Right renal cortex interstitium (tissue), 3 donors: ENCODE results near the gene FAM222B. TPM values are rescaled to one million over a fixed set of nuclear protein-coding genes. Genes with fewer than 3 reads are reported as not detected.
"Not testable (repeated sequence)": the region's sequence is repeated elsewhere in the genome, so short reads cannot be mapped to it uniquely, and the experiment has no call there.

Experiments used
- DNase-seq, 3 donors: peaks; one replicate each; pipeline ENCODE4 v3.0.0-alpha.2; 2013; ENCODE audit warnings: low read depth in 3 of 3, low spot score in 2 of 3
- polyA plus RNA-seq, 3 donors: library from polyadenylated mRNA; unstranded; fragments of 120-200 nt; gene quantifications; one replicate each; pipeline ENCODE4 v1.2.1, GENCODE V29; 2013; ENCODE audit not compliant: insufficient read length in 3 of 3

The FAM222B gene, protein sequence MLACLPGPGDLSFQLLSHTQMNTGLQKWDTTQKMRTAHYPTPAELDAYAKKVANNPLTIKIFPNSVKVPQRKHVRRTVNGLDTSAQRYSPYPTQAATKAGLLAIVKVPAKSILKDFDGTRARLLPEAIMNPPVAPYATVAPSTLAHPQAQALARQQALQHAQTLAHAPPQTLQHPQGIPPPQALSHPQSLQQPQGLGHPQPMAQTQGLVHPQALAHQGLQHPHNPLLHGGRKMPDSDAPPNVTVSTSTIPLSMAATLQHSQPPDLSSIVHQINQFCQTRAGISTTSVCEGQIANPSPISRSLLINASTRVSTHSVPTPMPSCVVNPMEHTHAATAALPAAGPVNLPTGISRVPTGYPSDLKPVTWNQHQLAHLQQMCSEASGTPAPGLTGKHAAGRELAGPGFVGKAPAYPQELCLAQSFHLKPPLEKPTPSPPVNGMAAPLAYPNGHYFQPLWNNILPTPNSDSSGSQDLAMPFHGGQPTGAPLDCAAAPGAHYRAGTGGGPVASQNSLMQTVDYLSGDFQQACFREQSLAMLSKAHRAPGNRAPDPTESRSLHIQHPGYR
- polyA plus RNA-seq = 10 to 100 TPM; 19.7 to 20.0 (median 19.9) TPM

DNA sequence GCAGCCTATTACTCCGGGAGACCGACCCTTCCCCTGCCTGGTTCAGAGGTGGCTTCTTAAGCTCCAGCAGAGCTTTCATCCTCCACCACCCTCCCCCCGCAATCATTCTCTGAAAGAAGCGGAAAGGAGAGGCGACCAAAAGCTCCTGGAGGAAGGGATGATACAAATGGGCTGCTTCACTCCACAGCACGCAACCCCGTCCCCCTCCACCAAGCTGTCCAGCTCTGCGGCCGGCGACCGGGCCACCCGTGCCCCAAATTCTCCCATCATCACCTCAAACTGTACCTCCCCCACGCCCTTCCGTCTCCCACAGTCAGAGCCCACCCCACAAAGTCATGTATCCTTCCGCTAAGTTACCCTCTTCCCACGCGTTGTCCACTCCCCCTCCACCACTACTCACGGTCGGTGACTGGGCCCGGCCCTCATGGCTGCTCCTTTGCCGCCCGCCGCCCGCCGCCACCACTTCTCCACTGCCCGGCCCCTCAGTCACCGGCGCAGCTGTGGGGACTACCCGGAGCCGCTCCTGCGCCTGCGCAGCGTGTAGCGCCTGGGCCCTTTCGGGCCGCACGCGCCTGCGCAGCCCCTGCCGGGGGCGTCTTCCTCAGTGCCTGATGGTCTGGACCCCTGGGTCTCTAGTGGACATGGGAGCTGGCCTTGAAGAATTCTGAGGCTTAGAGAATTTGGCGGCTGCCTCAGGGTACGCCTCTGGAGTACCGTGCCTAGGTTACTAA is at the start of gene FAM222B:
FAM222B (minus strand) TSS at position 509 of the 731 bp plus-strand sequence. CDS start 76,123 bp downstream, outside the sequence.
- peak; percentile 73 to 81 (median 75) for DNase-seq

DNA sequence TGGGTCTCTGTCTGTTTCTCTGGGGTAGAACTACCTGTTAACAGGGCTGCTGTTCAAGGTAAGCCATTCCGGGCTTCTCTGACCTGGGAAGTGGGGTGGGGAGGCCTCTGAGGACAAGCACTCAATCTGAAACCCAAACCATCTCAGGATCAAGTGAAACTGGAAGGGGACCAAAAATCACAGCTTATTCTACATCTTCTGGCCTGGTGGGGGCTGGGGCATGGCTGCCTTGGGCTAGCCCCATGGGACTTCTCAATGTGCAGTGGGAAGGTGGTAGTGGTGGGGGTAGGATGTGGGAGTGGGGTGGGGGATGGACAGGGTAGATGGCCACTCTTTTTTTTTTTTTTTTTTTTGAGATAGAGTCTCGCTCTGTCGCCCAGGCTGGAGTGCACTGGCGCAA is 49.4 kb upstream of the FAM222B start:
- no peak for DNase-seq

DNA sequence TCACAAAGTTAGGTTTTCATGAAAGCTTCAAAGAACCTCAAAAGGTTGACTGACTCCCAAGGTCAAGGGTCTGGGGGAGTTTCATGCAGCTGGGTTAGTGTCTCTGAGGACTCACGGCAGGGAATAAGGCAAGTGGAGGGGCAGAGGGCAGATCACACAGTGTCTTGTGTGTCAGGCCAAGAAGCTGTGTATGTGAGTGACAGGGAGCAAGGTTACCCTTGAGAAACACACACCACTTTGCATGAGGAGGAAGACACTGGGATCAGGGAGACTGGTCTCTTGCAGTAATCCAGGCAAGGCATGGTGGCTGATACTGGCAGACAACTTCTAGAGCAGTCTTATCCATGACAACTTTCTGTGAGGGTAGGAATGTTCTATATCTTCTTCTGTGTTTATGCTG is 48.6 kb upstream of the FAM222B start:
- DNase-seq = no peak

DNA sequence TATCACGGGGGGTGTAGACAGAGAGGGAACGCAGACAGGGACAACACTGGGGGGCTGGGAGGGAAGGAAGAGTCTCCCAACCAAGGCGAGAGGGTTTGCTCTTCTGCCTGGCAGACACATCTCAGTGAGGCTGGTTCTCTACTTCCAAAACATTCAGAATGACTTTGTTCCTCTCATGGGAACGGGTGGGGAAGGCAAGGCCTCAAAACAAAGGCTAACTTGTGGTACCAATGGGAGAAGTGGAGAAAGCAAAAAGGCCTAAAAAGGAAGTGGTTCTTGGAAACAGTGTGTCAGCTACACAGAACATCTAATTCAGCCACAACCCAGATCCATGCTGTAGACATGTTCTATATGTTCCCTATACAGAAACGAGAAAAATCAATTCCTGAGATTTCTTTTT is 47.4 kb upstream of the FAM222B start:
- DNase-seq = no peak

DNA sequence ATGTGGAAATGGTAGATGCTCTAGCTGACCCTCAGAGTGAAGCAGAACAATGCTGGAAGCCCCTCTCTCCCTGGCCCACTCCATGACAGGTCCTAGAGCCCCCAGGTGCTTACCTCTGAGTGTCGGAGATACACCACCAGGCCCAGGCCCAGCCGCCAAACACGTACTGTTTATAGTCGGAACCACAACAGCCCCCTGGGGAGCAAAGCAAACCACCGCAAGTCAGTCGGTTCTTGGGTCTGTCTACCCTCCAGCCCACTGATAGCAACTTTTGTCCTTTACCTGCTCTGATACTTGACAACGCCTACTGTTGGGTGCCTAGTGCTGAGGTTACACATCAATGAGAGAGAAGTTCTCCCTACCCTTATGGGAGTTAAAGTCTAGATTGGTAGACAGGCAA is 46.2 kb upstream of the FAM222B start:
- DNase-seq = no peak

DNA sequence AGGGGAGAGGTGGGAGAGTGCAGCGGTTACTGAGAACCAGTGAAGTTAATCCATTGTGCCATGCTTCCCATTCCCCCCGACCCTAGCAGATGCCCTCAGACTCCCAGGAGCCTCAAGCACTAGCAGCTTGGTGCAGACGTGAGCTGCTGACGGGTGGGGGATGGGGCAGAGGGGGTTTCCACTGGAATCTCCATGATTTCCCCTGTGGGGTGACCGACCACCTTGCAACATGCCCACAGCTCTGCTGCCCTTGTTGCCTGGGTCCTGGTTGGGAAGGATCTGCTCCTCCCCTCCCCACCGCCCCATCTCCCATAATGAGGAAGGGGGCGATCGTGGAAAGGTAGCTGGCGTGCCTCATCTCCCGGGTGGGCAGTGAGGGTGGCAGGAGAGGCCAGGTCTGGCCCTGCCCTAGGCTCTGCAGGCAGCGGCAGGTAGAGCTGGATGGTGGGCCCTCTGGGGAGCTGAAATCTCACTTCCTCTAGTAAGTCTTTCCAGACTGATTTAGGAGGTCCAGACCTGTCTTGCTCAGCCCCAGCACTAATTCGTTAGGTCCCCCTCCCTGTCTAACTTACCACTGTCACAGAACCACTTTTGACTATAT is 45.4 kb upstream of the FAM222B start:
- no peak for DNase-seq

DNA sequence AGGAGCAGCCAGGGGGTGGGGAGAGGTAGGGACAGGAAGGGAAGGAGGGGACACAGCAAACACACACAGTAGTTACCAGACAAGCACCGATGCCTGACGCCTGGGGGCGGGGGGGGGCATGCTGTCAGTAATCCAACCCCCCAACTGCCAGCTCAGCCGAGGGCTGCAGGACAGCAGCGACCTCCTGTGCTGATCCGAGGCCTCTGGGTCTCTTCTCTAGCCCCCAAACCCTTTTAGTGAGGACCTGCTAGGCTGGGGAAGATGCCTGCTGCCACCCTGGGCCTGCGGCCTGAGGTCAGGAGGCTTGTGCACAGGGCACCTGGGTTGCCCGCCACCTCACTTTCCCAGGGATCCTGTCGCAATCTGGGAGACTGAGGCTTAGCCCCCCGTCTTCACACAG is 43.4 kb upstream of the FAM222B start:
- DNase-seq = no peak

DNA sequence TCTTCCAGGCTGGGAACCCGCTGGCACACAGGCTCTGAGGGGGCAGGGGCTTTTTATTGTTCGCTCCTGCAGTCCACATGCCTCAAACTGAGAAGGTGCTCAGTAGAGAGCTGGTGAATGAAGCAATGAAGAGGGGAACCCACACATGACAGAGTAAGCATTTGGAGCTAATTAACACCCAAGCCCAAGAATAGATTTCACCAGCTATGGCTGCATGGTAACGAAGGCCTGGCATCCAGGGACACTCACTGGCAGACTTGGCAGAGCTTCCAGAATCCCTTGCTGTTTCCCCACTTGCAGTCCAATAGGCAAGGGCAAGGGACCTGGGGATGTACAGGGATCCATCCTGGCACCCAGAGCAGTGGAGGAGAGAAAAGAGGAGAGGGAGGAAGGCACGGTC is 42.8 kb upstream of the FAM222B start:
- DNase-seq = no peak

DNA sequence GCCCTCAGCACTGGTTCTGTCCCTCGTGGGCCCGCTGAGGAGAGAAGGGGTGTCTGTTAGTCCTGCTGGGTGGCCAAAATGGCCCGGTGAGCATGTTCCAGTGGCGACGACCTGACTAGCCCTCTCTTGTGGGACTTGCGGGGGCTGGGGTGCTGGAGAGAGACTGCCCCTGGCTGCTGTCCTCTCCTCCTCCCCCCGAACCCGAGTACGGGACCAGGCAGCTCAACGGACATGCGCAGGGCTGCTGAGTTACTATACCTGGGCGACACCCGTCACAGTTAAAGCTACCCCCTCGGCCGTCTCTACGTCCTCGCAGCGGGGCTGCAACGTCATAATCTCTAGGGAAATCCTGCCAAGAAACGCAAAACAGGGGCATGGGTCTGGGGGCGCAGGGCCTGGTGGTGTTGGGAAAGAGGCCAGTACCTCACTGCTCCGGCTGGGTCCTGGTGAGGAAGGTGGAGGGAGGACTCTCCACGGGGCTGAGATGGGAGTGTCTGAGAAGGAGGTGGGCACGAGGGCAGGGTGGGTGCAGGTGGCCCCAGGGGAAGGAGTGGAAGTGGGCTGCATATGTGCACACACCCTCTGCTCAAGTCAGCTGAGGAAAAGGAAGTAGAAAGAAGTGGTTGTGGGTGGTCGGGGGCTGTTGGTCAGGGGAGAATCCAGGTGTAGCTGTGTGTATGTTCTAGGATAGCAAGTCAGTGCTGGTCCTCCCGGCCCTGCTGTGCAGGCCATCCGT is 41.5 kb upstream of the FAM222B start:
- no peak for DNase-seq

DNA sequence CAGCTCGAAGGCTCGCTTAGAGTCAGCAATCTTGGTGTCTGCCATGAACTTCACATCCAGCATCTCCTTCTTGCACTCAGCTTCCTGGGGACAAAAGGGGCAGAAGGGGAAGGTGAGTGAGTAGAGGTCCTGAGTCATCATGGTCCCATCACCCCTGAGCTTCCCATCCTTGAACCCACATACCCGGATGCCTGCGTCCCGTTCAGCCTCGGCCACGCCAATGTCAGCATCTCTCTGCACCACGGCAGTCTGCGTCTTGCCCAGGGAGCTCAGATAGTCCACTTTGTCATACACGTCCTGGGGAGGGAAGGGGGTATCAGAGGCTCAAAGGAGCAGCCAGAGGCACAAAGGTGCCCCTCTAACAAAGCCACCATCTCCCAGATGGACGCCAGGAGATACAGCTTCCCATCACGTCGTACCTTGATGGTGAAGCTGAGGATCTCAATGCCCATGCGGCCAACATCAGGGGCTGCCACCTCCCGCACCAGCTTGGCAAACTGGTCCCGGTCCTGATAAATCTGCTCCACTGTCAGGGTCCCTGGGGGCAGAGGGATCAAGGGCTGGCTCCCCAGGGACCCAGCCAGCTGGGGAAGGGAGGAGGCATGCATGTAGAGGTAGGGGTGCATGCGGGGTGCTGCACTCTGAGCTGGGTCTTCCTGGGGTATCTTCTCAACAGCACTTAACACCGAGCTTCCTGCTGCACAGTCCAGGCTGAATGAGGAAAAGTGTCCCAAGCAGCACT is 39.7 kb upstream of the FAM222B start:
- no peak for DNase-seq

DNA sequence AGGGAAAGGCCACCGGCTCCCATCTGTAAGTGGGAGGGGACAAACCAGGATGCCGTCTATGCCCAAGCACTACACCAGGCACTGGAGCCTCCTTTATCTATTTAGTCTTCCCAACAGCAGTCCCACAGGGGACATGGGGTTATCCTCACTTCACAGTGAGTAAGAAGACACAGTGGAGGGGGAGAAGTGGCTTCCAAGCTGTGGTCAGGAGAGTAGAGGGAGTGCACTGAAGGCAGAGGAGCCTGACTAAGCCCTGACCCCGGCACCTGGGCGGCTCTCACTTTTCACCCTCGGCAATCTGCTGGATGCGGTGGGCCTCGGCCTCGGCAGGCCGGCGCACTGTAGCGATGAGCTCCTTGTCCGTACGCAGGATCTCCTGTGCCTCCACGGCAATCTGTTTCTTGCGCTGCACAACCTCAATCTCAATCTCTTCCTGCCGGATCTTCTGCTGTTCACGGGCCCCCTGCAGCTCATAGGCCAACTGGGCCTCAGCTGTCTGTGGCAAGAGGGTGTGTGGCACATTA is 39.0 kb upstream of the FAM222B start:
- no peak for DNase-seq

DNA sequence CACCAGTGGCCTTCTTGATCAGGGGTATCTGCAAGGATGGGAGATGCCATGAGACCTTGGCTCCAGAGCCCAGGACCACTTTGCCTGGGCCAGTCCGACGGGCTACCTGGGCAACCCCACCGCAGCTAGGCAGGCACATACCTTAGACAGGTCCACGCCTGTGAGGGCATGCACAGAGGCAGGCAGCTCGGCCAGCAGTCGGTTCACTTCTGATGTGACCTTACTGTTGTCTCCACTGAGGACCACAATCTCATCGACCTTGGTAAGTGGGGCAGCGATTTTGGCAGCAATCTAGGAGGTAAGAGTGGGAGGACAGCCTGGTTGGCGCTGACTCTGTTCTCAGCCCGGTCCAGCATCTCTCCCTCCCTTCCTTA is 38.0 kb upstream of the FAM222B start:
- DNase-seq = no peak

DNA sequence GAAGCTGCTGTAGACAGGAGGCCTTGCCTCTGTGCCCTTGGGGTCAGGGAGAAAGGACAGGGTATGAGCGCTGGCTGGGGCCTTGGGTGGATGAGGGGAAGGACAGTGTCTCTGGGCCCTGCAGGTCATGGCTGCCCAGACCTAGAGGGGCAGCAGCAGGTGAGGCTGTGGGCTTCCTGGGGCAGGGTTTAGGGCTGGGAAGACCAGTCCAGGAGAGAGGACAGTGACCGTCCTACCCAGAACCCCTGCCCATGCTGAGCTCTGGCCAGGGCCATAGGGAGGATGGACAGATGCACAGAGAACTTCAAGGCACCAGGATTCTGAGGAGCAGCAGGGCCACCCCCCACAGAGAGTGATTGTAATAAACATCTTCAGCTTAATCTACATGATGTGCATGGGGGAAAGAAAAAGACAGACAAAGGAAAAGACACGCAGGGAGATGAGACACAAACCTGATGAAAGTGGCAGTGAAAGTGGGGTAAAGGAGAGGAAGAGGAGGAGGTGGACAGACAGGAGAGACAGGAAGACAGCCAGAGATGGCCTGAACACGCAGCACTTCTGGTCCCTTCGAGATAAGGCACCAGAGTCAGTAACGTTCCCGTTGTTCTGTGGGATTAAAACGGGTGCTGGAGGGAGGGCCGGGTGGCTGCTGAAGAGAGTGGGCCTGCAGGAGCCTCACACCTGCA is 37.4 kb upstream of the FAM222B start:
- DNase-seq = no peak

DNA sequence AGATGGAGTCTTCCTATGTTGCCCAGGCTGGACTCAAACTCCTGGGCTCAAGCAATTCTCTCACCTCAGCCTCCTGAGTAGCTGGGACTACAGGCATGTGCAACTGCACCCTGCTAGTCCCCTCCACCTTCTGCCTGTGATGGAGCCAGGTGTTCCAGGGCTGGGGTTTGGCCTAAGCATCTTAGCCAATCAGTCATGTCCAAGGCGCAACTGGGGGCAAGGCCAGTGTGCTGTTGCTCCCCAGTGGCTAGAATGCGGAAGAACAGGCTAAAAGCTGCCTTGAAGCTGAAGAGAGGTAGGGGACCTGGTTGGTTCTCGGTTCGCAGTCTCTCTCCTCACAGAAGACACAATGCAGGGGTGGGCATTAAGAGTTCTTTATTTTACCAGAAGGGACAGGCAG is 36.4 kb upstream of the FAM222B start:
- no peak for DNase-seq

DNA sequence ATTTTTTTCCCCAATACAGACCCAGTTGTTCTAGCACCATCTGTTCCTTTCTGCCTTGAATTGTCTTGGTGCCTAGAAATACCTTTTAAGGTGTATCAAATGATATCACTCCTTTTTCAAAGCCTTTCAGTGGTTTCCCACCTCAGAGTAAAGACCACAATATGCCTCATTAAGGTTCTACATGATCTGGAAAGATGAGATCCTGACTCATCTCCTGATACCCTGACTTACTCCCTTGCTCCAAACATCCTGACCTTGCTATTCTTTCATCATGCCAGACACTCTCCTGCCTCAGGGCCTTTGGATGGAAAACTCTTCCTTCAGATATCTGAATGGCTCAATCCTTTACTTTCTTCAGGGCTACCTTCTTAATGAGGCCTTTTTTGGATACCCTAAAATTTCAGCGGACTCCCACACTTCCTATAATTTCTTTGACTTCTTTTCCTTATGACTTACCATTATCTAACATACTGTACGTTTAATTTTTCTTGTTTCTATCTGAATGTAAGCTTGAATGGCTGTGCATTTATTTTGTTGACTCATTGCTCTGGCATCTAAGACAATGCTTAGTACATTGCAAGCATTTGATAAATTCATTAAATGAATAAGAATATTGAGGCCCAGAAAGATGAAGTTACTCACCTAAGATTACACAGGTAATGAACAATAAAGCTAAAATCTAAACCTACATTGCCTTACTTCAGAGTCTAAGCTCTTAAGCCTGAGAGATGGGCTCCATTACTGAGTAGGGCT is 35.7 kb upstream of the FAM222B start:
- DNase-seq = no peak

DNA sequence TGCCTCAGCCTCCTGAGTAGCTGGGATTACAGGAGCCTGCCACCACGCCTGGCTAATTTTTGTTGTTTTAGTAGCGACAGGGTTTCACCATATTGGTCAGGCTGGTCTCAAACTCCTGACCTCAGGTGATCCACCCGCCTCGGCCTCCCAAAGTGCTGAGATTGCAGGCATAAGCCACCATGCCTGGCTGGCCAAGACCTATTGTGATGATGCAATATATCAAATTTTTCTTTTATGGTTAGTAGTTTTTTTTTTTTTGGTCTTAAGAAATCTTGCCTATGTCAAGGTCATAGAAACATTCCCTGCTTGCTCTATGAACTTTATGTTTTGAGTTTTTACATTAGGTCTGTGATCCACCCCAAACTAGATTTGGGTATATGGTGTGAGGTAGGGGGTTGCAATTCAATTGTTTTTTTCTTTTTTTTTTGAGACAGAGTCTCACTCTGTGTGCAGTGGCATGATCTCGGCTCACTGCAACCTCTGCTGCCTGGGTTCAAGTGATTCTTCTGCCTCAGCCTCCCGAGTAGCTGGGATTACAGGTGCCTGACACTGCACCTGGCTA is 34.6 kb upstream of the FAM222B start:
- not testable (repeated sequence) for DNase-seq

DNA sequence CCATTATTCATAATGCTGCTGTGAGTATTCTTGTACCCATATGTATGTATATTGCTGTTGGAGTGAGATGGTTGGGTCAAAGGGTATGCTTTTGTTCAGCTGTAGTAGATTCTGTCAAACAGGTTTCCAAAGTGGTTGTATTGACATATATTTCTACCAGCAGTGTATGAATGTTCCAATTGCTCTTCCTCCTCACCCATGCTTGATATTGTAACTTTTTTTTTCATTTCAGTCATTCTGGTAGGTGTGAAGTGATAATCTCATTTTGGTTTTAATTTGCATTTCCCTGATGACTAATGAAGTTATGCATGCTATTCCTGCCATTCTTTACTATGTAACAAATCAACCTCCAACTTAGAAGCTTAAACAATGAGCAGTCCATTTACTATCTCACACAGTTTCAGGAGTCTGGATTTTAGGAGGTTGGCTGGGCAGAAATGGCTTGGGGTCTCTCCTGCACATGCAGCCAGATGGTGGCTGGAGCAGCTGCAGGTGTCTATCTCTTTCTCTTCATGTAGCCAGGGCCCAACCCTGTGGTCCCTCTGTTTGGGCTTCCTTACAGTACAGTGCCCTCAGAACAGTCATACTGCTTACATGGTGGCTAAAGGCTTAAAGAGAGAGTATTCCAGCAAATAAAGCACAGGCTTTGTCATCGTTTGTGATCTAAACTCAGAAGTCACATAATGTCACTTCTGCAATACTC is 33.4 kb upstream of the FAM222B start:
- DNase-seq = no peak

DNA sequence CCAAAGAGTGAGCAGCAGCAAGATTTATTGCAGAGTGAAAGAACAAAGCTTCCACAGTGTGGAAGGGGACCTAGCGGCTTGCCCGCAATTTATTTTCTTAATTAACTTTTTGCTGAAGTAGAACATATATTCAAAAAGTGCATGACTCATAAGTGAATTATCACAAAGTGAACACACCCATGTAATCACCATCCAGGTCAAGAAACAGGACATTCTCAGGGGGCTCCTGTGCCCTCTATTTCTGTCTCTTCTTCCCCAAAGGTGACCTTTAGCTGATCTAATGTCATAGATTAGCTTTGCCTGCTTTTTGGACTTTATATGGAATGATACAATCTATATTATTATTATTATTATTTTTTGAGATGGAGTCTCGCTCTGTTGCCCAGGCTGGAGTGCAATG is 32.2 kb upstream of the FAM222B start:
- no peak for DNase-seq
